Activated CD8-positive, alpha-beta memory T cell treated with anti-CD3 and anti-CD28 coated beads for 24 hours (primary cell): ENCODE results near the gene LETM1.

Source experiments
- DNase-seq: peaks from one replicate; pipeline ENCODE4 v3.0.0-alpha.2; 2020

Gene LETM1

DNA sequence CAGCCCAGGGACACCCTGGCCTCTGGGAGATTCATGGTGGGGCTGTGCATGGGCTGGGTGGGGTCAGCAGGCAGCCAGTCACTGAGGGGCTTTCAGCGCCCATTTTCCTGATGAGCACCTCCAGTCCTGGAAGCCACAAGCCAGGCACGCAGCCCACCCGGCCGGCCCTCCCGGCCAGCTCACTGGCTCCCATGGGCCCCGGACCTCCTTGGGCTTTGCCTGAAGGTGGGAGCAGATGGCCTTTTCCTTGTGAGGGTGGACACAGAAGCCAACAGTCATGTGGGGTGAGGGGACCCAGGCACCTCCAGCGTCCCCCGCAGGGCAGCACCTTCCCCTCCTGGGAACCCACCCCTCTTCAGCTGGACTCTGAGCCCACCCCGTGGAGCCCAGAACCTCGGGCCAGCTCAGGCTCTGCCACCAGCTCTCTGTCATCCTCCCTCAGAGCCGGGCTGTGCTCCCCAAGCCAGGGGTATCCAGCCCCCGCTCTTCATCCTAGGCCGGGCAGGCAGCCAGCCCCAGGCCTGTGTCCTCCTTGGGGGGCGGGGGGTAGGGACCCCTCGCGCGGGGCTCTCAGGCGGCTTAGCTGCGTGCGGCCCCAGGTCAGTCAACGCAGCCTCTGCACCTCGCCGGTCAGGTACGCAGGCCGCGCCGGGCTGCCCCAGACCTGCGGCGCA lies 63.7 kb downstream of the LETM1 start:
- no peak for DNase-seq

DNA sequence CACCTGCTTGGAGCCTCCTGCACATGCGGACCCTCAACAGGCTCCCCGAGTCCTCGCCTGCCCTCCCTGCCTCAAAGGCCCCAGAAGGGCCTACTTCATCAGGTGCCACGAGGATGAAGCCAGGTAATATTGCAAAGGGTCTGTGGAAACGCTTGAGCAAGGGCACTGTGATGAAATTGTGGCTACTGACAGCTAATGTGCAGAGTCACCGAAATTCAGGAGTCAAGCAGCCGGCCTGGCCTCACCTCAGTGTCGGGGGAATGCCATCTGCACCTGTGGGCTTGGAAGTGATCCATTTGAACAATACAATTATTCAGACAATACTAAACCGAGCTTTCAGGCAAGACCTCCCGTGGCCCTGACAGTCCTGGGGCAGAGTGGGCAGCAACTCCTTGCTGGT lies 66.0 kb downstream of the LETM1 start:
- no peak for DNase-seq

DNA sequence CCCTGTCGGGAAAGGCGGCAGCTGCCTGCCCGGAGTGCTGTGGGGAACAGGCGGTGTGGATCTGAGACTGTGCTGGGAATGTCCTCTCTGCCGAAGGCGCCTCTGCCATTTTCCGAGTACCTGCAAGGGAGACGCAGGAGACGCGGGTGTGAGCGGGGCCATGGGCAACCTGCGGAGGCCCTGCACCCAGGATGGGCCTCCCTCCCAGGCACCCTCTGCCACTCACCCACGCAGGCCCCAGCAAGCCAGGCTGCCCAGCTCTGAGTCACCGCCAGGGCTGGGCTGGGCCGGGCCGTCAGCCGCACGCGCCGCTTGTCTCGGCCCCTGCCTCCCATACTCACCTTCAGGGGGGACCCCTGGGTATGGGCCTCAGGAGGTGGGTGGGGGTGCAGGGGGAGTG lies 66.4 kb downstream of the LETM1 start:
- DNase-seq: no peak

DNA sequence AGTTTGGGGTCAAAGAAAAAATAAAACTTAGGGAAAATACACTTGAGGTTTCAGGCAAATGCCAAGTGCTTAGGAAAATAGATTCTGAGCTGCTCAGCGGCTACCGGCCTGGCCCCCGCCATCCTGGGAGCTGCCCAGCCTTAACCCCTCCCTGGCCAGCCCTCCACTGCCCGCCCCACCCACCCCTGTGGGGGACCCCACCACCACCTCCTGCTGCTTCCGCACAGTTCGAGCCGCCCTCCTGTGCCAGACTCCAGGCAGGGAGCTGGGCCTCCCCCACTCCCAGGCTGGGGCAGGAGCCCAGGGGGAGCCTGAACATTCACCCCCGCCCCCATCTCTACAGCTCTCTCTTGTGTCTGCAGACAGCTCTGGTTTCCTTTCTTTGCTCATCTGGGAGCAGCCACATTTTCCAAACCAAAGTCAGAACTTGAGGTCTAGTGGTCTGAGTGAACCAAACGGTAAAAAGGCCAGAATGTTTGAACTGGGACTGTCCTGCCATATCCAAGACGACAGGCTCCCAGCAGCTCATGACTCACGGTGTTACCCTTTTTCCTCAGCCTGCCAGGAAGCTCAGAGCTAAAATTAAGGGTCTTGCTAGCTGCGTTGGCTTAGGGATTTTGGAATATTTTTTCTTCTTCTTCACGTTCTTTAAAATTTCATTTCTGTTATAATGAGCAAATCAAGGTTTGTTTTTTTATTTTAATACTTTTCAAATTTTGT lies 67.5 kb downstream of the LETM1 start:
- DNase-seq: no peak

DNA sequence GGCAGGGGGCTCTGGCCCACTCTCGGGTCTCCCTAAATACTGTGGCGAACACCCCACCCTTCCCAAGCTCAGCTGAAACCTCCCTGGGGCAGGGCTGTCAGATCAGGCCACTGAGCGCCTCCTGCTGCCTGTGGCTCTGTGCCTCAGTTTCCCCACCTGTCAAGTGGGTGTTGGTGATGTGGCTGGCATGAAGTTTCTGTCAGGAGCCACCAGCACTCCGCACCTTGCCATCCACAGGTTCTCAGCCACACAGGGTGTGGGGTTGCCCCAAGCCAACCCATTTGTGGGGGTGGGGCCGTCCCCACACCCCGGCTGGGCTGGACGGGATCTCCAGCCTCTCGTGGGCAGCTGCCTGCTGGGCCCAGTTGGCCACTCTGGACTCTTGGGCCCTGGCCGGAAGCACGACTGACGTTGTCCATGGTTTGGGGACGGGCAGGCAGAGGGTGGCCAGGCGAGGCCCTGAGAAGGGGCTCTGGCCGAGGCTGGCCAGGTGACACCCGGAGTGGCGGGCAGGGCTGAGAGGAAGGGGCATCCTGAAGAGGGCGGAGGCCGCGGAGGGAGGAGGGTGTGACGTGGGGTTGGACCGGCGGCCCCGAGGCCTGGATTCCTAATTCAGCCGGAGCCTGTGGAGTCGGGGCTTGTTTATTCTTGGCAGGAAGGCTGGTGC lies 68.4 kb downstream of the LETM1 start:
- DNase-seq: no peak

DNA sequence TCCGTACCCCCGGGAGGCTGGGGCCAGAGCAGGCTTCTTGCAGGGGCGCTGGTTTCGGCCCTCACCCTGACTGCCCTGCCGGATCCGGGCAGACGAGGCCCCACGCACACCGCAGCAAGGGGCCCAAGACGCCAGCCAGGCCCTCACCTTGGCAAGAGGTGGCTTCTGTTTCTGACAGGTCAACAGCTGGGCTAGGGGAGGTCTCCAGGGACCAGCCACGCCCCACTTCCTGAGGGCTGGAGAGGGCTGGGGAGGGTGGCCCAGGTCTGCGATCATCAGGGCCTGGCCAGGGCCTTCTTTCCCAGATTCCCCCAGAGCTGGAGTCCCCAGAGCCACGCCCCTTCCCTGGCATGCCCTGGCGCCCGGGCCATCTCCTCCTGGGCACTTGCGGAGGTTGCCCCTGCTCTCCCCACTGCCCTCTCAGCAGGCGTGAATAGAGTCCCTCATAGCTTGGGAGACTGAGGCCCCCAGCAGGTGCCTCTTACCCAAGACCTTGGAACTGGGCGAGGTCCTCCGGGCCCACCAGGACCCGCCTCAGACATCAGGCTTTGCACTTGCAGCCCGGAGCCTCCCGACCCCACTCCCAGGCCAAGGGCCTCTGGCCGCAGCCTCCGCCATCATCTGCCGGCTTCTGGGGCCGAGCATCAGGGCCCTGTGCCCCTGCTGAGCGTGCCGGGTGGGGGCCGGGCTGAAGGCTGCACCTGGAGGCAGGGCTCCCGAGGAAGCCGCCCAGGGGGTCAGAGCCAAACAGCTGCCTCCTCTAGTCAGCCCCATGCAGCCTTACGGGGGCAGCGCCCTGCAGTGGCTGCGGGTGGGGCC lies 69.2 kb downstream of the LETM1 start:
- DNase-seq: no peak

DNA sequence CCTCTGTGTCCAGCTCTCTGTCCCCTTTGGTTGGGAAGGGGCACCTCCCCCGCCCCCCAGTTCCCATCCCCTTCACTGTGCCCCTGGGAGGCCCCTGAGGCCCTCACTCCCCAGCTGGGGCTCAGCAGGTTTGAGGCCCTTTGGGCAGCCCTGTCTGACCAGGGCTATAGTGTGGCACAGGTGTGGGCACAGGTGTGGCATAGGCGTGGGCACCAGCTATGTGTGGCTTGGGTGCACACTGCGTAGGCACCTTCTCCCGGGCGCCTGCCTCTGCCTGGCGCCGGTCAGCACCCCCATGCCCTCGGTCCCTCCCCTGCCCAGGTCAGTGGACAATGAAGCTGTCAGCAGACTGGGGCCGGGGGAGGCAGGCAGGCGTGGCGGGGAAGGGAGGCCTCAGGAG lies 70.4 kb downstream of the LETM1 start:
- DNase-seq: no peak

DNA sequence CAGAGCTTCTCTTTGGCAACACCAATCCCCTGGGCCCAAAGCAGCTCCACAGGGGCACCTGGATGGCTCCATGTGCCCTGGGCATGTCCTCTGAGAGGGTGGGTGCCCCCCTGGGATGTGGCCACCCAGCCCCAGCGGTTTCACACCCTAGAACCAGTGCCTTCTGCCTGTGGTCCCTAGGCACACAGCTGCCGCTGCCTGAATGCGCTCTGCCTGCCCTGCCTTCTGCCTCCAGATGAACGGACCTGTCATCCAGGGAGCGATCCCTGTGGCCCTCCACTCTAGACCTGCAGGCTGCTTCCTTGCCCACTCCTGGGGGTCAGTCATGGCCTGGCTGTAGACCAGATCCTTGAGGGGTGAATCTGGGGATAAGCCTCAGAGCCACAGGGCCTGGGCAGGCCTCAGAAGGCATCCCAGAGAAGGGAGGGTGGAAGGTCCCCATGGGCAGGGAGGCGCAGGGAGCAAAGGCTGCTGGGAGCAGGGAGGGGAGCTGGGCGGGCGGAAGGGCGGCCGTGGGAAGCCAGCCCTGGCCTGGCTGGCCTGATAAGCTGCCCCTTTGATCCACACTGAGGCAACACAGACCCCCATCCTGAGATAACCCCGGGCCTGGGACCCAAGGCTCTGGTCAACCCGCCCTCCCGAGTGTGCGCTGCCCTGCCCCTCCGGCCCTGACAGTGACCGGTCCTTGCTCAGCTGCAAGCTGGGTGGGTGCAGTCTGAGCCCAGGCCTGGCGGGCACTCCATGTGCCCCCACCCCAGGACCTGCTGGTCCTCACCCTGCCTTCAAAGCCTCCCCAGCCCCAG lies 71.0 kb downstream of the LETM1 start:
- no peak for DNase-seq

DNA sequence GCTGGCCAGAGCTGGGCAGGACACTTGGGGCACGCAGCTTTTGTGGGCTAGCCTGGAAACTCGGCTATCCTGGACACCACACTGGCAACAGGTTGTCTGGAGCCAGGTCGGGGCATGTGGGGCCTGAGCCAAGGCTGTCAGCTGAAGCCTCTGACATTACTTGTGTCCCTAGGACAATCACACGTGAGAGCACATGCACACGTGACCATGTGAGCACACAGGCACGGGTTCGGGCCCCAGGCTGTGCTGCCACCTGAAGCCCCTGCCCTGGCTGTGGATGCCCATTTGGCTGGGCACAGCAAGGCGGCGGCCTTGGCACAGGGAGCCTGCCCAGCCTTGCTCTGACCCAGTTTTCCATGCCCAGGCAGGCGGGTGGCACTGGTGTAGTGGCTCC lies 71.6 kb downstream of the LETM1 start:
- DNase-seq: no peak

DNA sequence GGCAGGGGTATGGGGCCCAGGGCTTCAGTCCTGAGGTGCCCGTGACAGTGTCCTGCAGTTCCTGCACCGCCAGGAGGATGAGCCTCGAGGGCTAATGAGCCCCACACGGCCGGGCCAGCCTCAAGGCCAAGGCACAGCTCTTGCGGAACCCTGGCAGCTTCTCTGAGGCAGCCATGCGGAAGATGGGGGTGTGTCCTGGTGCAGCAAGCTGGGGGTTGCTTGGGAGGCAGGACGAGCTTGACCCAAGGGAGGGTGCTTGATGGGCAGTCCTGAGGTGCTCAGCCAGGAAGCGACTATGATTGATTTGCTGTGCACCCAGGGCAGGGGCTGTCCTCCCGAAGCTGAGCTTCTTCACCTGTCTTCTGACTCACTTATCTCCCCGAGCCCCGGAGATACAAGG lies 72.0 kb downstream of the LETM1 start:
- no peak for DNase-seq

DNA sequence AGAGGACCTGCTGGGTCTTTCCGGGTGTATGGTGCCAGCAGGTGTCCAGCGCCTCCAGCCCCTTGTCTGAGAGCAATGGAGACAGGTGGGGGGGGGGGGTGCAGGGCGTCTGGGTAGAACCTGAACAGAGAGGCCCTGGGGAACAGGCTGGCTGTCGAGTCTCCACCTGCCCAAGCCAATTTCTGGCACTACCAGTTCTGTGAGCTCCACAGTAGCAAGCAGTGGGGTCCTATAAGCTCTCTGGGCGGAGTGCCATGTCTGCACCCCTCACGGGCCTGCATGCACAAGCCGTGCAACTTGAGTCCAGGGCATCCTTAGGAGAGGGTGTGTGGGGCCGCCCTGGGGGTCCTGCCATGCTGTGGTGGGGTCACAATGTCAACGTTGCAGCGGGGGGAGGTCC lies 72.9 kb downstream of the LETM1 start:
- DNase-seq: no peak

DNA sequence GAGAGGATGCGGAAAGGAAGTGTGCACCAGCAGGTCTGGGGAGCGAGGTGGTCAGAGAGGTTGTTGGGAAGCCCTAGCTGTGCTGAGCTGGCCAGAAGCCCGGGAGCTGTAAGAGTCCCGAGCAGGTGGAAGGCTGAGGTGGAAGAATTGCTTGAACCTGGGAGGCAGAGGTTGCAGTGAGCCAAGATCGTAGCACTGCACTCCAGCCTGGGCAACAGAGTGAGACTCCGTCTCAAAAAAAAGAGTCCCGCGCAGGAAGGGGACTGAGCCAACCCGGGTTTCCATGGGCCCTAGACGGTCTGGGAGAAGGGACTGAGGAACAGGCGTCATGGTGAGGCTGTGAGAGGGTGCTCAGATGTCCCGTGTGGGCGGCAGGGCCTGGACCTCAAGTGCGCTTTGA lies 75.5 kb downstream of the LETM1 start:
- no peak for DNase-seq

DNA sequence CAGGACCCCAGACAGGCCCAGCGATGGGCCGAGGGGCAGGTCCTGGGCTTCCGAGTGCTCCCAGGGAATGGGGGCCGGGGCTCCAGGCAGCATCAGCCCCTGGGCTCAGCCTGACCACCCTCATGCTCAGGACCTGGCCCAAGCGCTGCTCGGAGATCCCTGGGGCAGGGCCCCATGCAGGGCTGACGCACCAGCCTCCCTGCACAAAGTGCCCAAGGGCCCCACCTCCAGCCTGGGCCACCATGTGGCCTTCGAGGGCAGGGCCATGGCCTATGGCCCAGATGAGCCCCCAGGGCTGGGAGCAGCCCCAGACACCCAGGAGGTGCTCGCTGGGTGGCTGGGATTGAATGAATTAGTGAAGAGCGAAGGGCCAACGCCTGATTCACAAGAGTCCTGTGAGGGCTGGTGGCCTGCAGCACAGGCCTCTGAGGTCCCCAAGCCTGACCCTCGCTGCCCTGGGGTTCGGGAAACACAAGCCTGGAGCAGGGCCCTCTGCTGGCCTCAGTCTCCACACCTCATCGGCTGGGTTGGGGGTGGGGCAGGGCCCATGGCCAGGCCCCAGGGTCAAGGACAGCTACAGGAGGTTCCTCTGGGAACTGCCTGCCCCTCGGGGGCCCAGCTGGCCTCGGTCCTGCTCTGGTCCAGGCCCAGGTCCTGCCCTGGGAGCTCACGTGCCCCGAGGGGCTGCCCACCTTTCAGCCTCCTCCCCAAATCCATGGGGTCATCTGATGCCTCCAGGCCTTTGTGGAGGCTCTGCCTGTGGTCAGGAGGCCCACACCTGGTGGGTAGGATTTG lies 76.2 kb downstream of the LETM1 start:
- DNase-seq: no peak

DNA sequence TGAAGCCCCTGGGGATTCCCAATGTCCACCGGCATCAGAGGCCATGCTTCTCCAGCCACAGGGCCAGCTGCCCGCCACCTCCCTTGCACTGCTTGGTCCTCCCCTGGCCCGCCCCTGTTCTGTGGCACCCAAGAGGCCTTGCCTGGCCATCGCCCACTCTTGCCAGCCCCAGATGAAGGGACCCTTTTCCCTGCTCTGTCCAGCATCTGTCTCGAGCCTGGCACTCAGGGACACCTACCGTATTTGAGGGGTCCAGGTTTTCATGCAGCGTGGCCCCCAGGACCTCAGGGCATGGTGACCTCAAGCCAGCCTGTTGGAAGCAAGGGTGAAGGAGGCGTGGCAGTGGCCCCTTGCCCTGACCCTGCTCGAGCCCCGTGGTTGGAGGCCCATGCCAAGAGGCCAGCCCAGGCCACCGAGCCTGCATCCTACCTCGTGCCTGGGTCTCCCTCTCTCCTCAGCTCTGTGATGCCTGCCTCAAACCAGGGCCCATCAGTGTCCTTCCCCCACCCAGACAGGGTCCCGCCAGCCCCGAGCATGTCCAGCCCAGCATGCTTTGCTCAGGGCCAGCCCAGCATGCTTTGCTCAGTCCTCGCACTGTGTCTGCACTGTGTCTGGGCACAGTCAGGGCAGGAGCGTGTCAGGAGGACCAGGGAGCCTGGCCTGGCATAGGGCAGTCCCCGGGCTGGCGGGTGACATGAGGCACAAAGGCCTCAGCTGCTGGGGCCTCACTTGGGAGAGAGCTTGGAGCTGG lies 77.1 kb downstream of the LETM1 start:
- no peak for DNase-seq

DNA sequence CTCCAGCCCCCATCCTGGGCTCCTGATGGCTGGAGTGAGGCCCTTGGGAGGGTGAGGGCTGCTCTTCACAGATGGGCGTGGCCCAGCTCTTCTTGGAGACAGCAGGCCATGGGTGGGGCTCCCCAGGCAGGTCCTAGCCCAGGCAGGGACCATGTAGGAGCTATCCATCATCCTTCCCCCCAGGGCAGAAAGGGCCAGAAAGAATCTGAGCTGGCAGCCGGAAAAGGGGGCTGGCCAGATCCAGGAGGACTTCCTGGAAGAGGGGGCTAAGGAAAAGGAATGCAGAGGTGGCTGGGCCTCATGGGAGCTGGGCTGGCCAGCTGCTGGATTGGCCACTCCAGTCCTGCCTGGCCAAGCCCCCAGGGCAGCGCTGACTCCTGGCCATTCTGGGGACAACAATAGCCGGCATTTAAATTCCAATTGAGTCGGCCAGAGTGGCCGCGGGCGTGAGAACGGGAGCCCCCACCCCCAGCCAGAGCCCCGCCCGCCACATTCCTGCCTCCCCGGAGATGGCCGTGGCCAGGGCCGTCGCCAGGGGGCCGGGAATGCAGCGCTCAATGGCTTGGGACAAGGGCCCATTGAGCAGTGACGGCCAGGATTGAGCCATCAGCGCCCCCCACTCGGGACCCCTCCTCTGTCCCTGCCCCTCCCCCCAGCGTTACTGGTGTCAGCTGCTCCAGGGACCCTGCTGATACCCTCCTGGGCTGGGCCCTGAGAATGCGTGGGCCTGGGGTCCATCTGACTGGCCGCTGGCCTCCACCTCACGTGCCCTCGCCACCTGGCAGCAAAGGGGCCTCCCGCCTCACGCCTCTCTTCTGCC lies 77.9 kb downstream of the LETM1 start:
- no peak for DNase-seq

DNA sequence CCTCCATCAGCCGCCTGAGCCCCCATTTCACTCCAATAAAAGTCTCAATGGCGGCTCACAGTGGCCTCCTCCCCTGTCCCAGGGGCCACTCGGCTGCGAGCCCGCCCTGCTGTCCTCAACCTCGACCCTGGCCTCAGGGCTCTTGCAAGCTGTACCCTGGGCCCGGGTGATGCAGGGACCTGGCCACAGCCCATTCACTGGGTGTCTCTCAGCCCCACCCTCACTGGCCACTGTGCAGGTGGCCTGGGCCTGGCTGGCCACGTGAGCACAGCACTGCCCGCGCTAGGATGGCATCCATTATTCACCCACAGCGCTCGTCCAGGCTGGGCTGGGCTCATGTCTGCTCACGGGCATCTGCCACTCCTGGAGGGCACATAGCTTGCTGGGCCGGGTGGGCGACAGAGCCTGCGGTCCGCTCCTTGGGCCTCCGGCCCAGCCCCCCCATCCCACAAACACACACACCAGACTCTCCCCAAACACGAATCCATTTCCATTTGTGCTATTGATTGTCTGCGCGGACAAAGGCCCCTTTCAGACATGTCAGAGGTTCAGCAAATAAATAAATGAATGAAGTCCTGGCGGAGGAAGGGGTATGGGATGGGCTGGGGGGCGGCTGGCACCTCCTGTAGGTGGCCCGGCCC lies 79.3 kb downstream of the LETM1 start:
- no peak for DNase-seq

DNA sequence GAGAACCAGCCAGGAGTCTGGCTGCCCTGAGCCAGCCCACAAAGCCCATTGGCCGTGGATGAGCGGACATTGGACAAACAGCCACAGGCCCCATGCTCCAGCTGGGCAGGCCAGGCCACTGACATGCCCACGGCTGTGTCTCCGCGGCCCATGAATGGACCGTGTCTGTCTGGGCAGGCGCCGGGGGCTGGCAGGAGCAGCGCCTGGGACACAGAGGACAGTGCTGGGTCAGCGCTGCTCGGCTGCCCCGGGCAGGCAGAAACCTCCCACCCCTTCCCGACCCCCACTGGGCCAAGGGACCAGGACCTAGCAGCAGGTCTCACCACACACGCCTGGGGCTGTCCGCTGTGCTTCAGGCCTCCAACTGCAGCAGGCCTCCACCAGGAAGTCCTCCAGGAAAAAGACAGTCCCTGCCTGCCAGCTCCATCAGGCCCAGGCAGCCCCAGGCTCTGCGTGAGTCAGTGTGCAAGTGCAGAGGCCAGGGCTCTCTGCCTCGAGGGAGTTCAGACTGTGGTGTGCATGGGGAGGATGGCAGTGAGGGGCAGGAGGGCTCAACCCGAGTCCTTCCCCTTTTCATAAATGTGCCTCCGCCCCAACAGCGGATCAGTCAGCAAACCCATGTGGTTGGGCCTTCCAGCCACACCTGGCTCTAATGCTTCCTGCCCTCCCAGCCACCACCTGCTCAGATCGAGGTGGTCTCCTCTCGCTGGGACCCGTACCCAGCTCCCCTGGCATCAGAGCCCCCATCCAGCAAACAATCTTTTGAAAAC lies 80.0 kb downstream of the LETM1 start:
- DNase-seq: no peak

DNA sequence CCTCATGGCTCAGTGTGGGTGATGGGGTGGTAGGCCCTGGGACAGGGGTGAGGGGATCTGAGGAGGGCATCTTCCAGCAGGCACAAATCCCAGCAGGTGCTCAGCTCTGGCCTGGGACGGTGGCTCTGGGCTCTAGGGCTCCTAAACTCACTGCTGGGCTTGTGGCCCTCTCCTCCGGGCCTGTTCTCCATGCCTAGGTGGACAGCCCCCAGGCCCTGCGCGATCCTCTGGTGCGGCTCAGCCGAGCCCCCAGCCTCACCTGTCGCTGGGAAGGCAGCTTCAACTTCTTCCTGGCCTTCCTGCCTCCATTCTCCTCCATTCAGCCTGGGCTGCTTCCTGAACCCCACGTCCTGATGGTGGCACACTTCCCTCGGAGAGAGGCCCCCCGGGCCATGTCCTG lies 82.2 kb downstream of the LETM1 start:
- no peak for DNase-seq
